ENCODE results near the gene FXYD6.

GRCh38 chr11:117912497-117912896 lies 36.0 kb upstream of the FXYD6 start:
- TF ChIP-seq CTCF (IDR thresholded peaks at IDR 0.05) (no peak), POLR2A (IDR thresholded peaks at IDR 0.05) (no peak), POLR2AphosphoS5 (IDR thresholded peaks at IDR 0.05) (no peak), EP300 (IDR thresholded peaks at IDR 0.05) (no peak)
